Right kidney (tissue), 1 donor: ENCODE results near the gene SLC22A13.
"Not testable (repeated sequence)": the region's sequence is repeated elsewhere in the genome, so short reads cannot be mapped to it uniquely, and the experiment has no call there.

ENCODE experiments used
- DNase-seq: peaks from one replicate; pipeline ENCODE4 v3.0.0-alpha.2; 2016

The SLC22A13 gene

GRCh38 chr3:38297947-38298711, 32.5 kb downstream of the SLC22A13 start:
- no peak for DNase-seq

GRCh38 chr3:38306941-38307340, 41.3 kb downstream of the SLC22A13 start:
- DNase-seq, result no peak

- no peak for DNase-seq
Measured at GRCh38 chr3:38307599-38307998, 42.0 kb downstream of the SLC22A13 start.

- no peak for DNase-seq
Measured at GRCh38 chr3:38308456-38308855, 42.8 kb downstream of the SLC22A13 start.

GRCh38 chr3:38311476-38311875, 45.9 kb downstream of the SLC22A13 start:
- no peak for DNase-seq

- no peak for DNase-seq
Measured at GRCh38 chr3:38311941-38312340, 46.3 kb downstream of the SLC22A13 start.

GRCh38 chr3:38312356-38312755, 46.7 kb downstream of the SLC22A13 start:
- DNase-seq, result no peak

- no peak for DNase-seq
Measured at GRCh38 chr3:38313263-38313662, 47.7 kb downstream of the SLC22A13 start.

GRCh38 chr3:38313695-38314094, 48.1 kb downstream of the SLC22A13 start:
- no peak for DNase-seq

- no peak for DNase-seq
Measured at GRCh38 chr3:38314112-38314763, 48.6 kb downstream of the SLC22A13 start.

GRCh38 chr3:38314764-38315487, 49.3 kb downstream of the SLC22A13 start:
- DNase-seq, result no peak

GRCh38 chr3:38315488-38316230, 50.0 kb downstream of the SLC22A13 start:
- DNase-seq, result no peak

GRCh38 chr3:38316356-38317191, 51.0 kb downstream of the SLC22A13 start:
- no peak for DNase-seq

- no peak for DNase-seq
Measured at GRCh38 chr3:38317192-38317759, 51.7 kb downstream of the SLC22A13 start.

GRCh38 chr3:38318766-38319671, 53.4 kb downstream of the SLC22A13 start:
- no peak for DNase-seq

- not testable (repeated sequence) for DNase-seq
Measured at GRCh38 chr3:38320638-38321037, 55.0 kb downstream of the SLC22A13 start.

- no peak for DNase-seq
Measured at GRCh38 chr3:38323060-38323459, 57.4 kb downstream of the SLC22A13 start.

GRCh38 chr3:38325256-38325655, 59.6 kb downstream of the SLC22A13 start:
- no peak for DNase-seq

GRCh38 chr3:38327335-38328009, 61.9 kb downstream of the SLC22A13 start:
- no peak for DNase-seq
